DOHH2 (cell line): ENCODE measurements around the gene PRSS12.

Experiments
- EZH2phosphoT487 ChIP-seq: fragments of 200-600 bp; sonication (generic); IDR thresholded peaks from 2 replicates; pipeline ENCODE4 v1.6.1; 2017; ENCODE audit warnings: borderline replicate concordance, mild to moderate bottlenecking, antibody characterized with exemption, low read length, moderate library complexity, mixed read lengths
- TF ChIP-seq, protein P1 (sequence below): fragments of 200-600 bp; sonication (generic); IDR thresholded peaks from one replicate; pipeline ENCODE4 v1.5.1; 2014; ENCODE audit warnings: antibody characterized with exemption, mild to moderate bottlenecking, low read depth, low read length; ENCODE audit not compliant: poor library complexity, severe bottlenecking

DNA sequence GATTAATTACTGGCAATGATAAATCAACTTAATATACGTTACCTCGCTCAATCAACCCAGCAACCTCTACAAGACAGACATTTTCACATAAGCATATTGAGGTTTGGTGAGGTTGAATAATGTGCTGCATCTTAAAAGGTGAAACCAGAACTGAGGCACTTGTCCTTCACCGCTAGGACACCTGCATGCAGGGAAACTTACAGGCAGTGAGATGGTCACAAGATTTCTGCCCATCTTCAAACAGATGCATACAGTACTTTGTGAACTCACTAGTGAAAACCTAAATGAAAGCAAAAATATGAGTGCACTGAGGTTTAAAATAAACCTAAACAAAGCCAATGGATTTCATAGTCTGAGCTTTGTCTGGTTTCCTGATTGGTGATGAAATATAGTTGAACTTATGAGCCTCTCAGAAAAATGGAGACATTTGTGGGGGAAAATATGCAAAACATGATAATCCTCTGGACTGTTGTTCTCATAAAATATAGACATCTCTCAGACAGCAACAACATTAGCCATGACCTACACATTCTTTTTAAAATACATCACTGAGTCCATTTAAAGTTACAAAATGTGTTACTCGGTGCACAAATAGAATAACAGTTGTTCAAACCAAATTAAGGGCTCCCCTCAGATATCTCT lies 20.9 kb upstream of the PRSS12 start:
- TF ChIP-seq, protein P1, sequence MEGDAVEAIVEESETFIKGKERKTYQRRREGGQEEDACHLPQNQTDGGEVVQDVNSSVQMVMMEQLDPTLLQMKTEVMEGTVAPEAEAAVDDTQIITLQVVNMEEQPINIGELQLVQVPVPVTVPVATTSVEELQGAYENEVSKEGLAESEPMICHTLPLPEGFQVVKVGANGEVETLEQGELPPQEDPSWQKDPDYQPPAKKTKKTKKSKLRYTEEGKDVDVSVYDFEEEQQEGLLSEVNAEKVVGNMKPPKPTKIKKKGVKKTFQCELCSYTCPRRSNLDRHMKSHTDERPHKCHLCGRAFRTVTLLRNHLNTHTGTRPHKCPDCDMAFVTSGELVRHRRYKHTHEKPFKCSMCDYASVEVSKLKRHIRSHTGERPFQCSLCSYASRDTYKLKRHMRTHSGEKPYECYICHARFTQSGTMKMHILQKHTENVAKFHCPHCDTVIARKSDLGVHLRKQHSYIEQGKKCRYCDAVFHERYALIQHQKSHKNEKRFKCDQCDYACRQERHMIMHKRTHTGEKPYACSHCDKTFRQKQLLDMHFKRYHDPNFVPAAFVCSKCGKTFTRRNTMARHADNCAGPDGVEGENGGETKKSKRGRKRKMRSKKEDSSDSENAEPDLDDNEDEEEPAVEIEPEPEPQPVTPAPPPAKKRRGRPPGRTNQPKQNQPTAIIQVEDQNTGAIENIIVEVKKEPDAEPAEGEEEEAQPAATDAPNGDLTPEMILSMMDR: no peak
- TF ChIP-seq EZH2phosphoT487: no peak
